Kidney glomerular epithelial cell (primary cell): Measurements from ENCODE around the gene ZNF140.

Source experiments
- DNase-seq: peaks from one replicate; lab custom pipeline; 2025; lab: John Stamatoyannopoulos, UW

Gene ZNF140

GRCh38 chr12:133080368-133081158, at the start of gene ZNF140:
Gene ZNF140 (plus strand): TSS chr12:133080923. CDS start chr12:133081321, 398 bp downstream.
- DNase-seq, result peak; percentile 89

- peak; percentile 95 for DNase-seq
Observed at GRCh38 chr12:133037207-133038005, 43.3 kb upstream of the ZNF140 start, which contains the start of gene ZNF84. Gene ZNF84 (plus strand): TSS chr12:133037509. CDS start chr12:133041468, 3,959 bp downstream.

GRCh38 chr12:133038118-133038709, 42.5 kb upstream of the ZNF140 start:
- no peak for DNase-seq

- no peak for DNase-seq
Observed at GRCh38 chr12:133046698-133047097, 34.0 kb upstream of the ZNF140 start.

GRCh38 chr12:133057446-133057845, 23.3 kb upstream of the ZNF140 start:
- DNase-seq, result no peak

- no peak for DNase-seq
Observed at GRCh38 chr12:133058203-133059113, 22.3 kb upstream of the ZNF140 start.

- no peak for DNase-seq
Observed at GRCh38 chr12:133061954-133062353, 18.8 kb upstream of the ZNF140 start.

GRCh38 chr12:133063556-133063955, 17.2 kb upstream of the ZNF140 start:
- DNase-seq, result no peak

GRCh38 chr12:133073836-133074235, 6.9 kb upstream of the ZNF140 start:
- DNase-seq, result no peak

GRCh38 chr12:133080026-133080367, 726 bp upstream of the ZNF140 start:
- peak; percentile 96 for DNase-seq

GRCh38 chr12:133081159-133081780, 547 bp downstream of the ZNF140 start:
- no peak for DNase-seq

- DNase-seq, result no peak
Observed at GRCh38 chr12:133083345-133083744, 2.6 kb downstream of the ZNF140 start.

GRCh38 chr12:133105620-133106019, 24.9 kb downstream of the ZNF140 start:
- no peak for DNase-seq

- DNase-seq, result no peak
Observed at GRCh38 chr12:133106253-133106652, 25.5 kb downstream of the ZNF140 start.

GRCh38 chr12:133107121-133107520, 26.4 kb downstream of the ZNF140 start:
- DNase-seq, result no peak

GRCh38 chr12:133108150-133108549, 27.4 kb downstream of the ZNF140 start:
- no peak for DNase-seq

- no peak for DNase-seq
Observed at GRCh38 chr12:133120385-133121191, 39.9 kb downstream of the ZNF140 start.

- DNase-seq, result no peak
Observed at GRCh38 chr12:133124674-133125073, 44.0 kb downstream of the ZNF140 start.

GRCh38 chr12:133129368-133130037, 48.8 kb downstream of the ZNF140 start:
- peak; percentile 25 for DNase-seq
